Raji (cell line): Measurements from ENCODE around the gene SCYGR1.
"Not testable (repeated sequence)": the region's sequence is repeated elsewhere in the genome, so short reads cannot be mapped to it uniquely, and the experiment has no call there.

Source experiments
- POLR2A ChIP-seq: IDR thresholded peaks from 2 replicates; pipeline ENCODE4 v1.6.1; 2011; ENCODE audit warnings: low read depth, low read length, control low read depth; ENCODE audit not compliant: insufficient read depth

Gene SCYGR1, protein sequence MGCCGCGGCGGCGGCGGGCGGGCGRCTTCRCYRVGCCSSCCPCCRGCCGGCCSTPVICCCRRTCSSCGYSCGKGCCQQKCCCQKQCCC

DNA sequence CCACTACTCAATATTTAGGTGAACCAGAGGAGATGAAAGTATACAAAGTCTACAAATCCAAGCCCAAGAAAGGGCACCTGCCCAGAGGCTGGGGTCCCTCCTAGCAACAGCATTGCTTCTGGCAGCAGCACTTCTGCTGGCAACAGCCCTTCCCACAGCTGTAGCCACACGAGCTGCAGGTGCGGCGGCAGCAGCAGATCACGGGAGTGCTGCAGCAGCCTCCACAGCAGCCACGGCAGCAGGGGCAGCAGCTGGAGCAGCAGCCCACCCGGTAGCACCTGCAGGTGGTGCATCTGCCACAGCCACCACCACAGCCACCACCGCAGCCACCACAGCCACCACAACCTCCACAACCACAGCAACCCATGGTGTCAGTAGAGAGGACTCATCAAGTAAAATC, at the start of gene SCYGR1:
Gene SCYGR1, minus strand, starts transcription at position 367 of the 400 bp plus-strand sequence. Its CDS starts 0 bp downstream, at position 367.
- TF ChIP-seq POLR2A = not testable (repeated sequence)

DNA sequence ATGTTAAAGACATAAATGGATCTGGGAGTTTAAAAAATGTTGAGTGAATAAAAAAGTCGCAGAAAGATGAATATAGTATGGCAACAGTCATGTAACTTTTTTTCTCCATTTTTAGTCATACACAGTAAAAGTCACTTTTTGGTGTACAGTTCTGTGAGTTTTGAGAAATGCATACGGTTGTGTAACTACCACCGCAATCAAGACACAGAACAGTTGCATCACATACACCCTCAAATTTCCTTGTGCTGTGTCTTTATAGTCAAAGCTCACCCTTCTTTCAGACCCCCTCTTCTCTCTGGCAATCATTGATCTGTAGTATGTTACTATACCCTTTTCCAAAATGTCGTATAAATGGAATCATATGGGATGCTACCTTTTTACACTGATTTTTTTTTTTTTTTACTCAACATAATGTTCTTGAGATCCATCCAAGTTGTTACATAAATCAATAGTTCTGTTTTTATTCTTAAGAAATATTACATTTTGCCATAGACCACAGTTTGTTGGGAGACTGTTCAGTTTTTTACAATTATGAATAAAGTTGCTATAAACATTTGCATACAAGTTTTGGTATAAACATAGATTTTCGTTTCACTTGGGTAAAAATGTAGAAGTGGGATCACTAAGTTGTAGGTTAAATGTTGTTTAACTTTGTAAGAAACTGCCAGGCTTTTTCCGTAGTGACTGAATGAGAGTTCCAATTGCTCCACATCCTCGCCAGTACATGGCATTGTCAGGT, 48.9 kb upstream of the SCYGR1 start:
- TF ChIP-seq POLR2A = no peak

DNA sequence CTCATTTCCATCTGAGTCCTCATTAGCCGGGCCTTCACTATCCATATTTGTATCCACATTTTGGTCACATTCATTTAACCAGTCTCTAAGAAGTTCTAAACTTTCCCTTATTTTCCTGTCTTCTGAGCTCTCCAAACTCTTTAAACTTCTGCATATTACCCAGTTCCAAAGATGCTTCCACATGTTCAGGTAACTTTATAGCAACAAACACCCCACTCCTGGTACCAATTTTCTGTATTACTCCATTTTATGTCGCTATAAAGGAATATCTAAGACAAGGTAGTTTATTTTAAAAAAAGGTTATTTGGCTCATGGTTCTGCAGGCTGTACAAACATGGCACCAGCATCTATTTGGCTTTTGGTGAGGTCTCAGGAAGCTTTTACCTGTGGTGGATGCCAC, 45.4 kb upstream of the SCYGR1 start:
- TF ChIP-seq POLR2A = no peak

DNA sequence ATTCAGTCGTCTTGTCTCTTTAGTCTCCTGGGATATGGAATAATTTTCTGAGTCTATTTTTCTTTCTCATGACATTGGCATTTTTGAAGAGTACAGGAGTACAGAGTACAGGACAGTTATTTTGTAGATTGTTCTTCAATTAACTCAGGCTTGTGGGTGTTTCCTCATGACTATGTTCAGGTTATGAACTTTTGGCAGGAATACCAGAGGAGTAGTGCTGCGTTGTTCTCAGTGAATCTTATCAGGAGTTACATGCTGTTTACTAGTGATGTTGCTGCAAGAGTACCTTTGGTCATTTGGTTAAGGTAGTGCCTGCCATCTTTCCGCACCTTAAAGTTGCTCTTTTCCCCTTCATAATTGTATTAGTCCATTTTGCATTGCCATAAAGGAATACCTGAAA, 42.9 kb upstream of the SCYGR1 start:
- no peak for TF ChIP-seq POLR2A

DNA sequence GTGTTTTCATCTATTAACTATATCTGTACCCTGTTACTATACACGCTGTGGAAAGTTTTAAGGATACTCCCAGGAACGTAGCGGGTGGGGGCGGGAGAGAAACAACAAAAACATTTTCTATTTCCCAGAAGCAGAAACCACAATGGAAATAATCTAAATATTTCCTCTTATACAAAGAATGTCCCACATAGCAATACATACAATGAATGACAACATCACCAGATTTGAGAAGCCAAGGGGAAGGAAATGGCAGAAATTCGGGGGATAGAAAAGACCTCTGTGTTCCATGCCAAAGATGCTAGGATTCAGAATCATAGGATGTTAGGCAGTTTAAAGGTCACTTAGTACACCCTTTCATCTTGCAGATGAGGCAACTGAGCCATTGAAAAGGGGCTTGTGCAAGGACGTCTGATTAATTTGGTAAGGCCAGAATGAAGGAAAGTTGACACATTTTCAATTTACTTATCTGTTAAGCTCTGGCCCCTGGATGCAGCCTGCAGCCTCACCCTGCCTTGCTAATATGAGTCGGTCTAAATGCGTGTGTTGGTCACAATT, 41.1 kb upstream of the SCYGR1 start:
- TF ChIP-seq POLR2A = no peak

DNA sequence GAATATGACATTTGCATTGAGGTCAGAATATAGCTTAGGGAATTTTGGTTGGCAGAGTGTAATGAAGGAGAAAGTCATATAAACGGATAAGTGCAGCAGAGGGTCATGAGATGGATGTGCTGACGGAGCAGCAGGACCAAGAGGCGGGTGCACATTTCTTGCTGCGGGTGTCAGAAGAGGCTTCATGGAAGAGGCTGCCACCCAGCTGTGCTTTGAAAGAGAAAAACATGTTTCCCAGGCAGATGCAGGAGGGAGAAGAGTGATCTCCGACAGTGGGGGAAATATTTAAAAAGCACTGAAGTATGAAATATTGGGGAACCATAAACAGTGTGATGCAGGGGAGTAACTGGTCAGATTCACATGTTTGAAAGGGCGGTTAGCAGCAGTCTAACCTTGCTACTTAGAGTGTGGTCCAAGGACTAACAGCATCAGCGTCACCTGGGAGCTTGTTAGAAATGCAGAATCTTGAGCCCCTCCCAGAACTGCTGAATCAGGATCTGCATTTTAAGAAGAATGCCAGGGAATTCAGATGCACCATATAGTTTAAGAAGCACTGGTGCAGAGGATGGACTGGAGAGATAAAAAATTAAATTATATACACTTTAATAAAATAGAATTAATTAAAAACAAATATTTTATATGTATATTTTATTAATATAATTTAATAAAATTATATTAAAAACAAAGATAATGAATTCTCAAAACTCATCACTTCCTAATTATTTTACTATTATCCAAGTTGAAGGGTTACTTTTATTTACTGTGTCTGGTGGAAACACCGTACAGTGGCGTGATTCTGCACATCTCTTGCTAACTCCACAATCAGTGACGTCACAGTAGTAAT, 36.1 kb upstream of the SCYGR1 start:
- no peak for TF ChIP-seq POLR2A

DNA sequence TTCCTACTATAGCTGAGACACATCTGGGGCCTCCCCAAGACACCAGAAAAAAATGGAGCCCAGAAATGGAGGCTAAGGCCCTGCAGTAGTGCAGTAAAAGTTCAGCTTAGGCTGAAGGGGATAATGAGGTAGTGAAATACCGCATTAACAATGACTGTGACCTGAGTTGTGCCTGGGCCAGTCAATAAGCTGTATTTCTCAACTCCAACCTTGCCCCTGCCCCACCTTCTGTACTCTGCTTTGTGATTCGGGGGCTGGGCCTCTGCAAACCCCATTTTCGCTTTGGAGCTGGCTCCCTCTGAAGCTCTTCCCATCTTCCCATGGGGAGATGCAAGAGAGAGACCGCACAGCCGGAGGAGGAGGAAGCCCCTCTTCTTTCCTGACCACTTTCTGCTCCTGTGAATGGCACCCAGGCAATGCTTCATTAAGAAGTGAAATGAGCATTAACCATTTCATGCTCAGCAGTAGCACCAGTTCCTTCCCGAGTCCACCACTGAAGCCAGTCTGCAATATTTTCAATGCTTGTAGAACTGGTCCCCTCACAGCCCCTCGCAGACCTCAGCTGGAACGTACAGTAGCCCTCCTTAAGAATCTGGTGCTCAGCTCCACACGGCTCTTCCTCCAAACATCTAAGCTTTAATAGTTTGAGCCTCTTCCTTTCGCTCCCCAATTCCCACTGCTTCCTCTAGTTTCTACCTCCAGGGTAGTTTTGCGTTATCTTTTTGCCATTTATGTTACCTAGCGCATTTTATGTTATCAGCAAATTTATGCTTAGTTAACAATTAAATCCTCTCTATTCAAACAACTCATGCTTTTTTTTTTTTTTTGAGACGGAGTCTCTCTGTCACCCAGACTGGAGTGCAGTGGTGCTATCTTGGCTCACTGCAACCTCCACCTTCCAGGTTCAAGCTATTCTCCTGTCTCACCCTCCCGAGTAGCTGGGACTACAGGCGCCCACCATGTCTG, 32.6 kb upstream of the SCYGR1 start:
- no peak for TF ChIP-seq POLR2A

DNA sequence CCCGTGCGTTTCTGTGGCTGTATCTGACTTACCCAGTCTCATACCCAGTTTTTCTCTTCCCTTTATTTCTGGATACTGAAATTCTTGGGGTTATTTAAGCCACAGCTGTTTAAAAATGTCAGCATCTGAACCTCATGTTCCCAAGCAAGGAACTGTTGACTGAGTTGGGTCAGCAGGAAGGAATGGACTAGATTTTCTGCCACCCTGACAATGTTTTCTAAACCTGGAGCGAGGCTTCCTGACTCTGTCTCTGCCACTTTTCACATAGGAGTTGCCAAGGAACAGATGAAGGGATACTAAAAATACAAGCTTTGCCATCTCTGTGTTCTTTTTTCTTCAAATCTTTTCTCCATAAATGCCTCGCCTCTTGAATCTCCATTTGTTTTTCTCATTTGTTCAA, 29.0 kb upstream of the SCYGR1 start:
- no peak for TF ChIP-seq POLR2A

DNA sequence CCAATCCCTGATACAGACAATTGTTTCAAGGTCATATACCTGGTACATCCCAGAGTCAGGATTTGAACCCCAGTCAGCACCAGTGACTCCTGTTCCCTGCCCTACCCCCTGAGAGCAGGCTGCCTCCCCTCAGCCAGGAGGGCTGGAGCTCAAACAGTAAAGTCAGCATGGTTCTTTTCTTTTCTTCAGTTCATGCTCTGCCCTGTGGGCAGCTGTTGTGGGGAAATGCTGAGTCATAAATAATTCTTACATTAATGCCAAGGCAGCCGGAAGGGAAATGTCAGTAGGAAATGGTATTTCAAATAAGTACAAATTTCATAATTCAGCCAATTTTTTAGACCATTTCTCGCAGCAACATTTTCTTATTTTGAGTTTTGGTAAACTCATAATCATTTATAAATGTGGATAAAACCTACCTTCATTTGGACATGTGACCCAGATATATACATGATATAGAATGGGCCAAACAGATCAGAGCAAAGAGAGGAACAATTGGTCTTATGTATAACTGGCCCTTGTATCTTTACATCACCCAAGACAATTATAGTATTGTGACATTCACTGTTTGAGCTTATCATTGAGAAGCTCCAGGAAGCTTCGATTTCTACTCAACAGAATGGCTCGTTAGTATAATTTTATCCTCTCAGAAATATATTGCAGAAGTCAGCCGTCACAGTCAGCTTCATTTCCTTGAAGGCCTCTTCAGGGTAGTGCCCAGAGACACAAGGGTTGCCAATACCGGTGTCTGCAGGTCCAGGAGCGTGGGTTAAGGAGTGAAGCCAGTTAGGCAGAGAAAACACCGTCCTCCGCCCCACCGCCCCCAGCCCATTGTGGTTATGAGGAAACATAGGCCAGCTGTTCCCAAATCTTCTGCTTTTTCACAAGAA, 28.0 kb upstream of the SCYGR1 start:
- no peak for TF ChIP-seq POLR2A

DNA sequence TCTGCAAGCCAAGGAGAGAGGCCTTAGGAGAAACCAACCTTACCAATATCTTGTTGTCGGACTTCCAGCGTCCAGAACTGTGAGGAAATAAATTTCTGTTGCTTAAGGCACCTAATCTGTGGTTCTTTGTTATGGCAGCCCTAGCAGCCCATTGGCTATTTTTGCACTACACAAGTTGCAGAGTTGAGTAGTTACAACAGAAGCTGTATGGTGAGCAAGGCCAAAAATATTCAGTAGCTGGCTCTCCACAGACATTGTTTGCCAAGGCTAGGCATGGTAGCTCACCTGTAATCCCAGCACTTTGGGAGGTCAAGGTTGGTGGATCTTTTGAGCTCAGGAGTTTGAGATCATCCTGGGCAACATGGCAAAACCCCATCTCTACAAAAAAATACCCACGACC, 27.1 kb upstream of the SCYGR1 start:
- TF ChIP-seq POLR2A = no peak

DNA sequence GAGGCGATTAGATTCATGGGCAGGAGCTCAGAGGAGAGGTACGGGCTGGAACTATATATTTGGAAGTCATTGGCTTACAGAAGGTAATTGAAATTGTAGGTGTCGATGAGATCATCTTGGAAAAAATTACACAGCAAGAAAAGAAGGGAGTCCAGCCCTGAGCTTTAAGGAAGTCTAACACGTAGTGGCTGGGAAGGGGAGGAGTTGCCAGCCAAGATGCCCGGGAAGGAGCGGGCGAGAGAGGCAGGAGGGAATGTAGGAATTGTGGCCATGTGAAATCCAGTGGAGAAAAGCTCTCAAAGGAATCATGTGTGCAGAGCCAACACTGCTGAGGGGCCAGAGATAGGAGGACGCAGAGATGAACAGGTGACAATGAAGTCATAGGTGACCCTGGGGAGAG, 25.6 kb upstream of the SCYGR1 start:
- TF ChIP-seq POLR2A = no peak

DNA sequence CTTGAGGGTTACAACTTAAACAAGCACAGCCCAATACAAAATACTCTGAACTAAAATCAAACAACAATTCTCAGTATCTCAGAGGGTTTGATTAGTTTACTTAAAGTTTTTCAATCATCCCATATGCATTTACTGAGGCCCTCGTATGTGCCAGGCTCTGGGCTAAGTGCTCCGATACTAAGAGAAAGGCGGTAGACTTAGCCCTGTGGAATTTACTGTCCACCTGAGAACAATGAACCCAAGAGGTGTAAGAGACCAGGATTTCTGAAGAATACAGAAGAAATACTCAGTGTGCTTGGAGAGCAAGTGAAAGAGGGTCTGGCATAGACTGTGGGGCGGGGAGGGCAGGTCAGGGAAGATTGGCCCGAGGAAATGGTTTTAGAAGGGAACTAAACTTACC, 25.1 kb upstream of the SCYGR1 start:
- no peak for TF ChIP-seq POLR2A

DNA sequence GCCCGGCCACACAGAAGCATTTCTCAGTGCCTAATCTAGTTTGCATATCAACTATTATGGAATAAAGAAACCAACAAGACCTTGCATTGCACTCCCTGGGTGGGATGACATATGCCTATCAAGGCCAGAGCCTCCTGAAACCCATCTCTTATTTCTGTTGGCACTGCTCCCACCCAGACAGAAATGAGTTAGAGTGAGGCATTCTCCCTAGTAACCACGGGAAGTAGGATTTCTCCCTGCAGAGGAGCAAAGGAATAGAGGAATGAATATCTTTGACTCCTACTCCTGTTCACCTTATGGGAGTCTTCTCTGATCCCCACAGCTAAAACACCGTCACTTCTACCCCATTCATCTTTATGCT, 24.2 kb upstream of the SCYGR1 start:
- no peak for TF ChIP-seq POLR2A
